ENCODE measurements around the gene DPYSL4.

The DPYSL4 gene

DNA sequence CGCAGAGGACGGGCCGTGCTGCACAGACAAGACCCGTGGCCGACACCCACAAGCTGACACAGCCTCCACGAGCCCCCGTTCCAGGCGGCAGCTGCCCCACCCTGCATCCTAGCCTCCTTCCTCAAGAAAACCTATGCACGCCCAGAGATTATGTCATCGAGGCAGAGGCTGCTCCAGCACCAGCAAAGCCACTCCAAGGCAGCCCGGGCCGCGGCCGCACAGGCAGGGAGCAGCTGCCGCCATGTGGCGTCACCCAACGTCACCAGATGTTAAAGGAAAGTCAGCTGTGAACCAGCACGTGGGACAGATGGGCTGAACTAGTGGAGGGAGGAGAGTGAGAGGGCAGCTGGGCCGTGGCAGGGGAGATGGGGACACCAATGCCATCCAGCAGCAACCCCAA is 61.2 kb downstream of the DPYSL4 start:
- DNase-seq, result no peak

DNA sequence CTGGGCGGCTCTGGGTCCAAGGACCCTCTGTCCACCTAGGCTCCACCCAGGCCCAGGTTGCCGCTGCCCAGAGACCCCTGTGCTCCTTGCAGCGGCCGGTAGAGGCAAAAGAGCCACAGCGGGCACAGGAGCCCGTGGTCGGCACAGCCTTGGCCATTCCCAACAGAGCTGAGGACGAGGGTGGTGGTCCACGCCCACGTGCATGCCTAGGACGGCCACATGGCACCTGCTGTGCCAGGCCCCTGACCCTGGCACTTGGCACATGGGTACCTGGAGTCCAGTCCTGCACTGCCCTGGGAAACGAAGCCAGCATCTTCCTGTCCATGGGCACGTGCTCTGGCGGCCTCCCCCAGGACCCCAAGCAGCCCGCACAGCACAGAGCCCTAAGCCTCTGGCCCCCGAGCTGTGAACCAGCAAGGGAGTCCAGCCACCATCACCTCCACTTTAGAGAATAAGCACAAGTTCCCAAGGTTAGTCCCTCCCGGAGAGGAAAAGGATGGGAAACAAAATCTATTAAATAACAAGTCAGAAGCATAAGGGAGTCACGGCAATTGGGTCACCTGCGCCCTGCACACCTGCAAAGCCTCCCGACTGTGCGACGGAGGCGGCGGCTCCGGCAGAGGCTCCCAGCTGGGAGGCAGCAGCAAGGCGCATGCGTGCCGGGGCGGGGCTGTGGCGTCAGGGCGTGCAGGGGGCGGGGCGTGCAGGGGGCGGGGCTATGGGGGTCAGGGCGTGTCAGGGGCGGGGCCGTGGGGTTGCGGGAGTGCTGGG is 61.9 kb downstream of the DPYSL4 start:
- peak; percentile 13 for DNase-seq

DNA sequence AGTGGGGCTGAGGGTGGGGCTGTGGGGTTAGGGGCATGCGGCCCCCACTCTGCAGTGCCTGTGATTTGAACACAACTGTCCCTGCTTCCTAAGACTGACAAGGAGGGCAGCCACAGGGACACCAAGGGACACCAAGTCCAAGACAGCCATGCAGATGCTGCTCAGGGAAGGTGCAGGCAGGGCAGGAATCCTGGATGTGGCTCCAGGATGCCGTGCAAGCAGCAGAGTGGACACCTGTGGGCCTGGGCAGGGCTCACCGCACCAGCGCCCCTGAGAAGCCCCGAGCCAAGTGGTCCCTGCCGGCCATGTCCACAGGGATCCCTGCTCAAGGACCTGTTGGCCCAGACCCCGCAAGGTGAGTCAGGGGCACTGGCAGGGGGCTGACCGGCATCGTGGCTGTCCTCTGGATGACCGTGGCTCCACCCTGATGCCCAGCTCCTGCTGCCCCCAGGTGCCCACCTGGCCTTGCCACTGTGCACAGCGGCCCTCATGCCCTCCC is 62.5 kb downstream of the DPYSL4 start:
- DNase-seq, result no peak

DNA sequence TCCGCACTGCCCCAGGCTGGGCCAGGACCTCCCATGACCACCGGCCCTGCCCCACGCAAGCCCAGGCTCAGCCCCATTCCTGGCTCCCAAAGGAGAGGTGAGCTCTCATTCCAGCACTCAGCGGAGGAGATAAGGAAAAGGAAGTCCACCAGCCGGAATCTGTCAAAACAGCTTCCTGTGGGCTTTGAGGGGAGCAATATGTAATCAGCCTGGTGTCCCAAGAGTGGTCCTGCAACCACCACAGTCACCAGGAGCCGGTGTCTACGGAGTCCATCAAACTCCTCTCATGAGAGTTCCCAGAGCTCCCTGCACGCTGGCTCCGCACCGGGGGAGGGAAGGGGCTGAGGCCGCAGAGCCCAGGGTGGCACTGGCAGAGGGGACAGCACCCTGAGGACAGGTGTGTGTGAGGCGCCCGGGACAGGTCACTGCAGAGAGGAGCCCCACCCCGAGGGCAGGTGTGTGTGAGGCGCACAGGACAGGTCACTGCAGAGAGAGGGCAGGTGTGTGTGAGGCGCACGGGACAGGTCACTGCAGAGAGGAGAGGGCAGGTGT is 63.2 kb downstream of the DPYSL4 start:
- DNase-seq, result no peak

DNA sequence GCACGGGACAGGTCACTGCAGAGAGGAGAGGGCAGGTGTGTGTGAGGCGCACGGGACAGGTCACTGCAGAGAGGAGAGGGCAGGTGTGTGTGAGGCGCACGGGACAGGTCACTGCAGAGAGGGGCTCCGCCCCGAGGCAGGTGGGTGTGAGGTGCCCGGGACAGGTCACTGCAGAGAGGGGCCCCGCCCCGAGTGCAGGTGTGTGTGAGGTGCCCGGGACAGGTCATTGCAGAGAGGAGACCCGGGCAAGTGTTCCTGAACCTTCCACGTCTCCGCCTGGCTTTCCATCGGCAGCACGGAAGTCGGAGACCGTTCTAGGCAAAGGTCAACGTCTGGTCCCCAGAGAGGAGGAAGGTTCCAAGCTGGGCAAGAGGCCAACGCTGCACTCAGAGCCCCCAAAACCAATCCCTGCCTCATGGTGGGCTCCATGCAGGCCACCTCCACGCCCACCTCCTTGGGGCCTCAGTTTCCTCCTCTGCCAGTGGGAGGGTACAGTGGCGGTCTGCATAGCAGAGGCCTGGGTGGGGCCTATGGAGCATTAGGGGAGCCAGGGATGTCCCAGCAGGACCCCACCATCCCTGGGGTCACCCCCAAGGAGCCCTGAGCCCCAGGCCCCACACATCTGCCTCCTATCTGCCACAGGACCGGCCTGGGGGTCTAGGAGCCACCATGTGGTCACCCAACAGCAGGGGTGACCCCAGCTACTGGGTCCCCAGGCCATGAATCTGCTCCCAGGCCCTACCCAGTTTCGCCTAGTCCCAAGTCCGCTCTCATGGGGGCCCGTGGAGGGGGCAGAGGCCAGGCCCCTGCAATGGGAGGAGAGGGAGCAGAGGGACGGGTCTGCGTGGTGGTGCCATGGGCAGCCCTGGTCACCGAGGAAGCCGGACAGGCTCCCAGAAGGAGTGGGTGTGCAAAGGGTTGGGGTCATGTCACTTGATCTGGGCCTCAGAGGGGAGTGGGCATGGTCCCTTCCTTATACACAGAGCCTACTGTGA is 64.0 kb downstream of the DPYSL4 start:
- no peak for DNase-seq

DNA sequence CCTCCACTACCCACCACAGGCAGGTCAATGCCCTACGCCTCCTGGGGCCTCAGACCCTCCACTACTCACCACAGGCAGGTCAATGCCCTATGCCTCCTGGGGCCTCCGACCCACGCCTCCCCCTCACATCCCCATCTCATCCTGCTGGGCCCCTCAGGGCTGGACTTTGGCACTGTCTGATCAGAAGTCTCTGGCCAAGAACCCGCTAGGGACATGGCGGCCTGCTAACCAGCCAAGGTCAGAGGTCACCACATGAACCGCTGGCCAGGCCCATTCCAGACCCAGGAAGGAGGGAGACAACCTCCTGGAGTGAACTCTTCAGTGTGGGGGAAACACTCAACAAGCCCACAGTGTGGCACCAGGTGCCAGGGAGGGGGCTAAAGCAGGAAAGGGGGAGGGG is 65.2 kb downstream of the DPYSL4 start:
- no peak for DNase-seq

DNA sequence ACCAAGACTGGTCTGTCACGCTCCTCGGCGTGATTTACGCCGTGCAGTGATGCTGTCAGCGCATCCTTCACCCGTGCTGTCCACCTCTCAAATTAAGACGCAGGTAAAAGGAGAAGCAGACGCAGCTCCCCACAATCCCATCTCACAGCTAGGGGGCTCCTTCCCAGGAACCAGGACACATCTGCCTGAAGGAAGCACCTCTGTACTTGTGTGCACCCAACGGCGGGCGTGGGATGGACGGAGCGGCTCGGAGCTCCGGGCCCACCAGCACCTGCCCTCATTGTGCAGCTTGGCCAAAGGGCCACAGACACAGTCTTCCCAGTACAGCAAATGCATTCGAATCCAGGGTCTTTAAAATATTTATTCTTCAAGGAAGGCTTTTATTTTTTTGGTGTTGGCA is 65.7 kb downstream of the DPYSL4 start:
- DNase-seq, result no peak

DNA sequence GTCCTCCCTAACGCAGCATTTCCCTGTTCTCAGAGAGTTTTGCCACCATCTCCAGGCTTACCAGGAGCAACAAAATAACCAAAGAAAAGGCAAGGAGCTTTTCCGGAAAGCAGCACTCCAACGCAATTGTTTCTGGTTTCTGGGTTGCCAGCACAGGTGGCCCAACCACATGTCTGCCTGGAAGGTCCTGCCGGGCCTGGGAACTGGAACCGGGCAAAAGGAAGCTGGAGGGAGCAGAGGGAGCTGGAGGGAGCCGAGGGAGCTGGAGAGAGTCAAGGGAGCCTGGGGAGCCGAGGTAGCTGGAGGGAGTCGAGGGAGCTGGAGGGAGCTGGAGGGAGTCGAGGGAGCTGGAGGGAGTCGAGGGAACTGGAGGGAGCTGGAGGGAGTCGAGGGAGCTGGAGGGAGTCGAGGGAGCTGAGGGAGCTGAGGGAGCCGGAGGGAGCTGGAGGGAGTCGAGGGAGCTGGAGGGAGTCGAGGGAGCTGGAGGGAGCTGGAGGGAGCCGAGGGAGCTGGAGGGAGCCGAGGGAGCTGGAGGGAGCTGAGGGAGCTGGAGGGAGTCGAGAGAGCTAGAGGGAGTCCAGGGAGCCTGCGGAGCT is 66.4 kb downstream of the DPYSL4 start:
- DNase-seq, result no peak

DNA sequence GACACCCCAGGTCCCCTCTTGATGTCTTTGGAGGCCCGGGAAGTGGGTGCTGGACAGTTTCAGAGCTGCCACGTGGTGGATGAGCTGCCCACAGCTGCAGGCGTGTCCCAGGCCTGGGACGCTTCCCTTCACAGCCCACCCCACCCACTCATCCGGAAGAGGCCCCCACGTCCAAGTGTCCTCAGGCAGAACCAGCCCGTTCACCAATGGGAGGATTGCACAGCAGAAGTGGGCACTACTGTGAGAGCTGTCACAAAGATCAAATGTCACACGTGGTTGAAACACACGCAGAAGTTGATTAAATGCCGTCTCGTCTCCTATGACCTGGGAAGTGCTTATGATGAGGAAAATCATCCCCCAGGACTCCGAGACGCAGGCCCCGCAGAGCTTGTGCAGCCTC is 68.1 kb downstream of the DPYSL4 start:
- DNase-seq, result no peak
